Thymus (tissue), 11 donors: ENCODE measurements around the gene THRB. TPM values are rescaled to one million over a fixed set of nuclear protein-coding genes. Genes with fewer than 3 reads are reported as not detected.

ENCODE experiments used
- DNase-seq, 9 donors: peaks; one replicate each; pipeline ENCODE4 v3.0.0-alpha.2; 2013; ENCODE audit warnings: low spot score in 9 of 9, low read depth in 6 of 9, missing footprints in 1 of 9
- H3K27ac ChIP-seq, 2 donors: one replicate each; pipeline ENCODE4 v1.5.1; 2013; ENCODE audit warnings: control low read depth in 1 of 2, low read depth in 1 of 2, low read length in 1 of 2, mild to moderate bottlenecking in 1 of 2, moderate library complexity in 1 of 2
- H3K27me3 ChIP-seq, 2 donors: one replicate each; pipeline ENCODE4 v1.5.1; 2013; ENCODE audit warnings: low read length in 1 of 2; ENCODE audit not compliant: control insufficient read depth in 2 of 2, insufficient read depth in 1 of 2
- H3K36me3 ChIP-seq, 2 donors: one replicate each; pipeline ENCODE4 v1.5.1; 2013; ENCODE audit warnings: low read length in 1 of 2, mild to moderate bottlenecking in 1 of 2, moderate library complexity in 1 of 2; ENCODE audit not compliant: control insufficient read depth in 2 of 2, insufficient read depth in 2 of 2
- H3K4me1 ChIP-seq, 2 donors: one replicate each; pipeline ENCODE4 v1.5.1; 2013; ENCODE audit warnings: low read length in 2 of 2; ENCODE audit not compliant: control insufficient read depth in 2 of 2, insufficient read depth in 2 of 2
- H3K4me3 ChIP-seq, 2 donors: one replicate each; pipeline ENCODE4 v1.5.1; 2013; ENCODE audit warnings: low read length in 2 of 2, control low read depth in 1 of 2, mild to moderate bottlenecking in 1 of 2
- H3K9me3 ChIP-seq, 2 donors: one replicate each; pipeline ENCODE4 v1.5.1; 2013; ENCODE audit warnings: low read length in 1 of 2, mild to moderate bottlenecking in 1 of 2; ENCODE audit not compliant: control insufficient read depth in 2 of 2, insufficient read depth in 1 of 2
- WGBS: extraction: QIAGEN DNeasy Blood & Tissue Kit; methylation state at CpG from one replicate; pipeline ENCODE4 v1.1.7; 2013; 5-methylcytosine and 5-hydroxymethylcytosine counted together
- polyA plus RNA-seq: library from polyadenylated mRNA; stranded (reverse); fragments of 200-250 nt; gene quantifications from one replicate; pipeline ENCODE4 v1.2.3, GENCODE V29; 2013
- total RNA-seq: library from RNA; stranded (reverse); fragments of 120-200 nt; gene quantifications from one replicate; pipeline ENCODE4 v1.2.4, GENCODE V29; 2013
- donor health status: healthy.

The THRB gene
- total and polyA plus RNA-seq, 2 donors, result 2.2 to 3.5 TPM

DNA sequence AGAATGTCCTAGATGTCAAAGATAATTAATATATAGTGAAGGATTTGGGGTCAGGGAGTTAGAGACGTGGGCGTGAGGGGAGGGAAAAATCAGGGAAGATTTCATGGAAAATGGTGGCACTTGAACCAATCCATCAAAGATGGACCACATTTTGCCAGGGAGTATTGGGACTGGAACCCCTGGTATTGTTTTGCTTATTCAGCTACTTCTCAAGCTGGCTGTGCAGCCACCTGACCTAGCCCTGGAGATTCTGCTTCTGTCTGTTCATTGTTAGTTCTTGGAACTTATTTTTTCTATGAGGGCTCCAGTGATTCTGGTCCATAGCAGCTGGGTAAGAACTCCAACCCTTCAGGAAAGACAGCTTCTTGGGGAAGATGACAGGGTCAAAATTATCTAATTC lies 3.3 kb upstream of the THRB start:
- 94% methylated on average over 2 of the region's 2 CpGs for WGBS
- Histone ChIP-seq H3K27ac (no peak overlapping the region), H3K36me3 (no peaks in the 10 kb centered on the region), H3K4me3 (no peak overlapping the region), H3K9me3 (no peaks in the 10 kb centered on the region), H3K27me3 (peaks cover 32 to 35% of the 10 kb centered on the region in 2 donors), H3K4me1 (peaks cover 0 to 5% of the 10 kb centered on the region in 2 donors)
- DNase-seq, result no peak

DNA sequence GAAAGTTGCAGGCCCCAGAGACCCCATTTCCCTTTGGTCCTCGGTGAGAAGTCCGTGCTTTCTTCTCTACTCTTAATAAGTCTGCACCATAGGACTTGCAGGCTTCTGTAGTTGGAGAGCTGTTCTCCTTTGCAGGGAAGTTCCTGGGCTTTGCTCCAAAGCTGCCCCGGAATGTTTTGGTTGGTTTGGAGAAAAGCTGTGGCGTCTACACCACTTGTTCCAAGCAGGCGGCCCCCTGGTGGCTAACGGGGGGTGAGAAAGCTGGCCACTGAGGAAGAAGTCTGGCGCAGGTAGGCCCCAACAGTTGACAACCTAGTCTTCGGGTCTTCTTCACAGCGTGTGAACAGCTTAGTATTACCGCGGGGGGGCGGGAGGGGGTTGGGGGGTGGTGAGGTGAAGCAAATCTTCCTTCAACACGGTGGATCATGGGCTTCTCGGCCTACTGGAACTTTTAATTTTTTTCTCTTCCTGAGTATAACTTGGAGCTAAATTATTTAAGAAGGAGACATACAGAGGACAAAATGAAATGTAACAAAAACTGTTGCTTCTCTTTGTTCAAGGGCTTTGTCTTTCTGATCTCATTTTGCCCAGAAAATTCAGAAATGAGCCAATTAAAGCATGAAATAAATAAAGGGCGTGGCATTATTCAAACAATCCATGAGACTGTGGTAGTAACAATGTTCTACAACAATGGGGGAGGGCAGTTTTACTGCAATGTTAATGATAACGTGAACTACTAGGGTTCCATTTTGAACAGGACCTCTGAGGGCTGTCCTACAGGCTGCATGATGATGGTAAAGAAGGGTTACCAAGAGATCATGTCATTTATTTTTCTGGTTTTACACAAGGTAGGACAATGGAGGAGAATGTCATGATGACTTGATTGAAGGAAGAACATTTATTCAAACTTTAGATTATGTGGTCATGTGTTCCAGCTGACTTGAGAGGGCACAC lies 2.2 kb upstream of the THRB start:
- 60% methylated on average over 16 of the region's 16 CpGs for WGBS
- peaks cover 0 to 5% of the 10 kb centered on the region in 2 donors for H3K4me1 ChIP-seq
- no peak overlapping the region for H3K27ac ChIP-seq
- H3K9me3 ChIP-seq, result no peaks in the 10 kb centered on the region
- no peak overlapping the region for H3K4me3 ChIP-seq
- no peak for DNase-seq
- H3K36me3 ChIP-seq, result no peaks in the 10 kb centered on the region
- peaks cover 32 to 43% of the 10 kb centered on the region in 2 donors for H3K27me3 ChIP-seq

DNA sequence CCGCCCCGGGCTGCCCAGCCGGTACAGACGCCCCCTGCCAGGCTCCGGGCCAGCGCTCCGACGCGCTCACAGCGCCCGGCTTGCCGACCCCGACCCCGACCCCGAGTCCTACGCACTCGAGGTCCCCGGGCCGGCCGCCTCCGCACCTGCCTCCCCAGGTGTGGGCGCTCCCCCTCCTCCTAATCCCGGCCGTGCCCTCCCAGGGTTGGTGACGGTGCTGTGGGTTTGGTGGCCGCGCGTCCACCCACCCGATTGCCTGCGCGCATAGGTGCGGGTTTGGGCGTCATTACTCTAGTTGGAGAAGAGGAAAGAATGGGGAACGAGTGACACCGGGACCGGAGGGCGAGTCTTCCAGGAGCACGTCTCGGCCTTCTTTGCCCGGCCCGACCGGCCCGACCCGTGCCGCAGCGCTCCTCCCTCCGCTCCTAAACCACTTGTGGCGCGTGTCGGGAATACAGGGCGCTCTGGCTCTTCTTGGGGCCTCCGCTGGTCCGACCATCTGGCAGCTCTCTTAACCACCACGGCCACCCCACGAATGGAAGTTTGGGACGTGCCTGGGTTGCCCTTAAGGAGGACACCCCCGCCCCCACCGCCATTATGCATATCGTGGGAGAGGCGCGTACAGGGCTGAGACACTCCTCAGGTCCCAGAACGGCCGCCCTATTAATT lies 810 bp upstream of the THRB start:
- no peaks in the 10 kb centered on the region for H3K9me3 ChIP-seq
- H3K27me3 ChIP-seq, result peaks cover 32 to 48% of the 10 kb centered on the region in 2 donors
- H3K4me3 ChIP-seq, result peak overlapping the region in 1 of 2 donors; percentile 39
- no peak for DNase-seq
- no peaks in the 10 kb centered on the region for H3K36me3 ChIP-seq
- peak overlapping the region in 1 of 2 donors; percentile 76 for H3K27ac ChIP-seq
- 4% methylated on average over 63 of the region's 63 CpGs for WGBS
- H3K4me1 ChIP-seq, result peaks cover 0 to 5% of the 10 kb centered on the region in 2 donors

DNA sequence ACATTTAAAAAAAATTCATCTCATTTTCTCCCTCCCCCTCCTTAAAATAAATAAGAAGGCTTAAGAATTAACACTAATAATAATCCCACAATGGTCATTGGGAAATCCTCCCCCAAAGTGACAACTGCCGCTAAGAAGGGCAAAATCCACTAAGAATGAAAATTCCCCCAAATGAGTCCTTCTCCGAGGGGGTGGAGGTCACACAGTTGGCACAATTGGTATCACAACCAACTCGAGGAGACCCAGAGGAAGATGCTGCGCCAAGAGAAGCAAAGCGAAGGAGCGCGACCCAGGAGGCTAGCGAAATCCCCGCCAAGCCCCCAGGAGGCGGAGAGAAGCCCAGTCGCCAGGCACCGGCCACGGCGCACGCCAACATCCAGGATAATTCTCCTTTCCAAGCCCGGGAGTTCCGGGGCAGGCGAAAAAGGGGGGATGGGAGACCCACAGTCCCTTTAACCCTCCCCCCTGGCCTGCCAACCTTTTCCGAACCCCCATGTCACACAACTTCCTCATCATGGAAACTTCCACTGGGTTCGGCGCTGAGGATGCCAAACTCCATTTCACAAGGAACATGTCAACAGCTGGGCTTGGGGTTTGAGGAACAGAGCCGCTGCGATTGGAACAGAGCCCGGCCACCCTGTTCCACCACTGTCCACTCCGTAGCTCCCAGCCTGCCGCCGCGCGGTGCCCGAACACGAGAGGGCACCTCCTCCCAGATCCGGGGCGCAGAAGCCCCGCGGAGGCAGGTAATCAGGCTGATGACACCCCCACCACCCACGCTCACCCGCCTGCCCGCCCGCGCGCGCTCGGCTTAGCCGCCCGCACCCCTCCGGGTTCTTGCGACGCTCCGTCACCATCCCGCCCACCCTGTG lies 668 bp downstream of the THRB start:
- 2% methylated on average over 50 of the region's 50 CpGs for whole genome bisulfite sequencing
- DNase-seq, result no peak
- Histone ChIP-seq H3K27me3 (peaks cover 32 to 51% of the 10 kb centered on the region in 2 donors), H3K27ac (peak overlapping the region; percentile 27 to 84), H3K9me3 (no peaks in the 10 kb centered on the region), H3K4me3 (peak overlapping the region; percentile 39 to 40), H3K4me1 (peaks cover 0 to 5% of the 10 kb centered on the region in 2 donors), H3K36me3 (no peaks in the 10 kb centered on the region)

DNA sequence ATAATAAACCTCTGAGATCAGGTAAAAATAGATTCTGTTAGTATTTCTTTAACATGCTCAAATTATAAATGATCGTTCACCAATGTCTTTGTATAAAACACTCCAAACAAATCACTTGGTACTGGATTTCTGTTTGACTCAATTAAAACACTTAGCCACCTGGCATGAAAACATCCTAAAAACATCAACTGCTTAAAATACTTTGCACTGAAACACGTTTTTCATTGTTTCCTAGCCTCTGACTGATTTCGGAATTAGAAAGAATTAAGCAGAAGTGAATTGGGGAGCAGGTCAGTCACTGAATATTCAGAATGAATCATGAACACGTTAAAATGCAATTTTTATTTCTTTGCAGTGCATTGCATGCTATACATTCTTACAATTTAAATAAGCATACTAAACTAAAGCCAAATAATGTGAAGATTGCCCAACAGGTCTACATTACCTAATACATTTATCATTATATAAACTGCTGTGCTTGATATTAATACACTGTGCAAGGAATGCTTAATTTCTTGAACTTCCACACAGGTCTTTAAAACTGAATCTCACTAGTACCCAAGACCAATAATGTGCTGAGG lies 1.6 kb downstream of the THRB start:
- 57% methylated on average over 4 of the region's 4 CpGs for WGBS
- Histone ChIP-seq H3K27me3 (peaks cover 32 to 51% of the 10 kb centered on the region in 2 donors), H3K27ac (no peak overlapping the region), H3K36me3 (no peaks in the 10 kb centered on the region), H3K4me1 (peaks cover 0 to 5% of the 10 kb centered on the region in 2 donors), H3K9me3 (no peaks in the 10 kb centered on the region), H3K4me3 (no peak overlapping the region)
- DNase-seq, result no peak

DNA sequence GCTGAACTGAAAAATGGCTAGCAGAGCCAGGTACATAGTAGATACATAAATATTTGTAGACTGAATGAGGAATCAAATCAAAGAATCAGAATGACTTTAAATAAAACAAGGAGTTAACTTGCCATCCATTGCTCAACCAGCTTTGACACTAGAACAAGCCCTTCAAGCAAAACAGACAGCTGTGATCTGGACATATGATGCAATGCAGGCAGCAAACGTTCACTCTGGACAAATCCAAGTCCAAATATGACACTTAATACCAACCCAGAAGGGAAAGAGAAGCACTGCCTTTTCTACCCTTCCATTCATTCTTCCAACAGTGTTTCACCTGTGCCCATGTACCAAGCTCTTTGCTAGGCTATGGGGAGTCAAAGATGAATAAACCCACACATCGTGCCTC lies 4.5 kb downstream of the THRB start:
- peaks cover 15 to 37% of the 10 kb centered on the region in 2 donors for H3K27me3 ChIP-seq
- H3K4me3 ChIP-seq, result no peak overlapping the region
- no peak for DNase-seq
- no peaks in the 10 kb centered on the region for H3K9me3 ChIP-seq
- H3K4me1 ChIP-seq, result peaks cover 0 to 5% of the 10 kb centered on the region in 2 donors
- H3K36me3 ChIP-seq, result no peaks in the 10 kb centered on the region
- no peak overlapping the region for H3K27ac ChIP-seq
- WGBS, result 87% methylated on average over 2 of the region's 2 CpGs

DNA sequence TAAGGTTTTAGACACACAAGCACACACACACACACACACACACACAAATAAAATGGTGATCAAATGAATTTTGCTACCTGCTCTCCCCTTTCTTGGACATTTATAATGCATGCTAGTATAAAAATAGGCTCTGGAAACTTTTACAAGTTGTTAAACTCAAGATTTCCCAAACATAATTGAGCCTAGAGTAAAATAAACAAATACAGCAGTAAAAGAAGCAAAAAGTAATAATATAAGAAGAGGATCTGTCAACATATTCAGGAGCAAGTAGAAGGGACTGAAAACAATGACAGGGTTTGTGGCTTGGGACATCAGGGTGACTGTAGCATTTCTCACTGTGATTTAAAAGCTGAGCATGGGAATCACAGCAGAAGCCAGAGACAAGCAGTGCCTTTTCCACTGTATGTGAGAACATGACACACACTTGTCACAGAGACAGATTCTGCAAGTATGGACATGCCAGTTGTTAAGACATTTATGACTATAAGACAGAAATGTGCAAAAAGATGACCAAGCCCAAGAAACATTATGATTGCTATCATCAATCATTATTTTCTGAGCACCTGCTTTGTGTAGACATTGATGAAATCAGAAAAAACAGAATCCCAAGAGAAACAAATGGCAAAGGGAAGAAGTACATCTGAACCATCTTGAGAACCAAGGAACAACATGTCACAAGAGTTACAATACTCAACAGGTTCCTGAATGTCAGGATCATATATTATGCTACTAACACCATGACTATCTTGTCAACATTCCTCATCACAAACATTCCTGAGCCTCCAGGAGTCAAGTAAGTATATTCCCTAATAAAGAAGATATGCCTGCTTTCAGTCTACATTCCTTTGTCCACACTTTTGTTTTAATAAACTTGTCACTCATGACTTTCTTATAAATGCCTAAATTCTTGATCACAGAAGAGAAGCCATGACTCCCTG lies 7.1 kb downstream of the THRB start:
- Histone ChIP-seq H3K27ac (no peak overlapping the region), H3K27me3 (peaks cover 0 to 14% of the 10 kb centered on the region in 2 donors), H3K4me3 (no peak overlapping the region), H3K9me3 (no peaks in the 10 kb centered on the region), H3K4me1 (no peaks in the 10 kb centered on the region), H3K36me3 (no peaks in the 10 kb centered on the region)
- no peak for DNase-seq

DNA sequence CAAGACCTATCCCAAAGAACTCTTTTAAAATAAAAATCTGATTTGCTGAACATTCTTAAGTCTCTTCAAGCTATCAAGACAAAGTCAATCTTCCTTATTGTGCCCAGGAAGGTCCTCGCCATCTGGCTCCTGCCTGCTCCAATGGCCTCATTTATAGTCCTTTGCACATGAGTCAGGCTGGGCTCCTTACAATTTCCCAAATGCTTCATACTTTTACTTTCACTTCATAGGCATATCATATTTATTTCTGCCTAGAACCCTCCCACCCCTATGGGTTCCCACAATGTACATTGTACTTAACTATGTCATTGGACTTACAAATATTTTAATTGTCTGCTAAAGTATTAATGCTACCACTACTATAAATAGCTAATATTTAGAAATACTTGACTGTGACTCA lies 9.1 kb downstream of the THRB start:
- WGBS, result 48% methylated on average over 1 of the region's 1 CpG
- no peak overlapping the region for H3K4me3 ChIP-seq
- H3K9me3 ChIP-seq, result no peaks in the 10 kb centered on the region
- no peaks in the 10 kb centered on the region for H3K4me1 ChIP-seq
- no peak overlapping the region for H3K27ac ChIP-seq
- no peak for DNase-seq
- peaks cover 0 to 4% of the 10 kb centered on the region in 2 donors for H3K27me3 ChIP-seq
- no peaks in the 10 kb centered on the region for H3K36me3 ChIP-seq
